GM12874 (cell line): ENCODE data around the gene DNAH3.

Source experiments
- TF ChIP-seq, protein P1 (sequence below): IDR thresholded peaks from 2 replicates; pipeline ENCODE4 v1.5.1; 2011; ENCODE audit warnings: low read depth, mild to moderate bottlenecking, control low read depth, low read length, moderate library complexity; ENCODE audit not compliant: insufficient read depth

Gene DNAH3

DNA sequence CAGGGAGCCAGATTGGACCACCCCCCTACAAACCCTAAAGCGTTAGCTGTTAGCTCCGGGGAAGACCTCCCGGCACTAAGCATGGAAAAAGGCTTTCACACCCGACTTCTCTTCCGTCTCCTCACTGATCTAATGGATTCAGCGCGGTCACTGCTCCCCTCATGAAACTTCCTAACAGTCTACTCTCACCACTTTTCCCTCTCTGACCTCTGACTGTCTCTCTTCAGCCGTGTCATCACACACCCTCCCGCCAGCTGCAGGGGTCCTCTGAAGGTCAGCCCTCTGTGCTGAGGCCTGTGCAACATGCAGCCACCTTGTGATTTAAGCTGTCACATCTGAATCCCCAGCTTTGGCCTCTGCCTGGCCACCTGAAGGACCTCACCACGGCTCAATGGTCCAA lies 234.4 kb downstream of the DNAH3 start:
- TF ChIP-seq, protein P1, sequence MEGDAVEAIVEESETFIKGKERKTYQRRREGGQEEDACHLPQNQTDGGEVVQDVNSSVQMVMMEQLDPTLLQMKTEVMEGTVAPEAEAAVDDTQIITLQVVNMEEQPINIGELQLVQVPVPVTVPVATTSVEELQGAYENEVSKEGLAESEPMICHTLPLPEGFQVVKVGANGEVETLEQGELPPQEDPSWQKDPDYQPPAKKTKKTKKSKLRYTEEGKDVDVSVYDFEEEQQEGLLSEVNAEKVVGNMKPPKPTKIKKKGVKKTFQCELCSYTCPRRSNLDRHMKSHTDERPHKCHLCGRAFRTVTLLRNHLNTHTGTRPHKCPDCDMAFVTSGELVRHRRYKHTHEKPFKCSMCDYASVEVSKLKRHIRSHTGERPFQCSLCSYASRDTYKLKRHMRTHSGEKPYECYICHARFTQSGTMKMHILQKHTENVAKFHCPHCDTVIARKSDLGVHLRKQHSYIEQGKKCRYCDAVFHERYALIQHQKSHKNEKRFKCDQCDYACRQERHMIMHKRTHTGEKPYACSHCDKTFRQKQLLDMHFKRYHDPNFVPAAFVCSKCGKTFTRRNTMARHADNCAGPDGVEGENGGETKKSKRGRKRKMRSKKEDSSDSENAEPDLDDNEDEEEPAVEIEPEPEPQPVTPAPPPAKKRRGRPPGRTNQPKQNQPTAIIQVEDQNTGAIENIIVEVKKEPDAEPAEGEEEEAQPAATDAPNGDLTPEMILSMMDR, result no peak

DNA sequence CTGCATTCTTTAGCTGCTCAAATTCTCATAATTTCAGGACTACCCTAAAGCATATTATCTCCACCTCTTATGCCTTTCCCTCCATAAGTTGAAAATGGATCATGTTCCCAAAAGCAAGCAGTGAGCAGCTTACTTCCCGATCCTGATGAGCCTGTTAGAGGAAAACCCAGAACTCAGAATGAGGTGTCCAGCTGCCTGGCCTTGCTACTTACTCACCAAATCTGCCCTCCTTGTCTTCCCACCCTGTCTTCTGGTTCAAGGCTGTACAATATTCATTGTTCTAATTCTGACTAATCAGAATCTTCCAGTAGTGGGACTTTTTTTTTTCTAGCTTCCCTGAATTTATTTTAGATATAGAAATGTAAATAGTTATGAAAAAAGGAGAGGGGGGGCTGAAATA lies 239.3 kb downstream of the DNAH3 start:
- TF ChIP-seq, protein P1, result no peak

DNA sequence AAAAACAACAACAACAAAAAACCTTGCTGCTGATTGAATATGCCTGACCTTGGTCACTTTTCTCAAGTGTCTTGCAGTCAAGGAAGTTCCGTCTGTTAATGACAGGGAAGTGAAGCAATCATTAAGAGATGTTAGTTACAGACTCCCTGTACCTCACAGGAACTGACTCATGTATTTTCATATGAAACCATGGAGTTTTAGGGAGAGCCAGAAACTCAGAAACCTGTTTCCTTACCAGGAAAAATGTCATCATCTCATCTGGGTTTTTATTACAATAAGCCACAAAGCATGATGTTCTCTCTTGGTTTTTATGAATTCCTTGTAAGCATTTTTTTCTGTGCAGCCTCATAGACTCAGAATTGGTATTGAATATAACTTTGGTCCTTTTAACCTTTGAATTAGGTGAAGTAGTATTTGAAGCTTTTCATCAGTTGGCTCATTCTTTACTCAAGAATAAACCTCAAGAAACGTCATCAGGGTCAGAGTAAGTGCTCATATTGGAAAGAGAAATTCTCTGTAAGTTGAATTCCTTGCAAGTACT lies 239.8 kb downstream of the DNAH3 start:
- TF ChIP-seq, protein P1, result no peak

GRCh38 chr16:20906341-20907255 lies 244.0 kb downstream of the DNAH3 start:
- TF ChIP-seq, protein P1, result no peak

- TF ChIP-seq, protein P1, result no peak
Measured at GRCh38 chr16:20905576-20905975, 245.1 kb downstream of the DNAH3 start.

GRCh38 chr16:20904507-20905081 lies 246.1 kb downstream of the DNAH3 start:
- TF ChIP-seq, protein P1, result no peak

- TF ChIP-seq, protein P1, result no peak
Measured at GRCh38 chr16:20903899-20904506, 246.6 kb downstream of the DNAH3 start.
